Upper lobe of right lung (tissue), 1 donor: ENCODE data around the gene PRR33. TPM values are rescaled to one million over a fixed set of nuclear protein-coding genes. Genes with fewer than 3 reads are reported as not detected.

ENCODE experiments used
- ATAC-seq: fragments of 200-7000 bp; cut with Tn5 transposase; one replicate; pipeline ENCODE4 v1.9.1; 2020; ENCODE audit warnings: mild to moderate bottlenecking, moderate library complexity
- DNase-seq: peaks from one replicate; pipeline ENCODE4 v3.0.0-alpha.2; 2020
- H3K27ac ChIP-seq: fragments of 200-600 bp; one replicate; pipeline ENCODE4 v1.8.0; 2022
- H3K27me3 ChIP-seq: fragments of 200-600 bp; one replicate; pipeline ENCODE4 v1.8.0; 2022; ENCODE audit warnings: mild to moderate bottlenecking
- H3K36me3 ChIP-seq: fragments of 200-600 bp; one replicate; pipeline ENCODE4 v1.8.0; 2022
- H3K4me1 ChIP-seq: fragments of 200-600 bp; one replicate; pipeline ENCODE4 v1.8.0; 2022
- H3K4me3 ChIP-seq: fragments of 200-600 bp; one replicate; pipeline ENCODE4 v1.8.0; 2022; ENCODE audit warnings: mild to moderate bottlenecking
- H3K9me3 ChIP-seq: fragments of 200-600 bp; one replicate; pipeline ENCODE4 v1.8.0; 2022
- CTCF ChIP-seq: fragments of 200-600 bp; IDR thresholded peaks from one replicate; pipeline ENCODE4 v1.8.0; 2022; ENCODE audit warnings: antibody characterized with exemption
- intact Hi-C: fragments of 100-400 bp; cut with DNase I; formaldehyde crosslinking; loops from one replicate; pipeline ENCODE4 v1.11.0; 2022
- total RNA-seq: library from RNA; stranded (reverse); fragmentation: NEBNext Ultra II Directional; extraction: Animal tissue kit (Norgen Biotek cat#: 25700); gene quantifications from one replicate; pipeline ENCODE4 v1.2.1, GENCODE V29; 2021
- donor health status: DM: no; HTN: yes; CAD: no; lungs with severe emphysema.

The PRR33 gene
- total RNA-seq, 1 donor from 2014 or later: not detected

GRCh38 chr11:1926156-1927025, 34.7 kb upstream of the PRR33 start:
- Histone ChIP-seq H3K27me3 (no peaks in the 10 kb centered on the region), H3K4me1 (no peaks in the 10 kb centered on the region), H3K36me3 (no peaks in the 10 kb centered on the region), H3K27ac (no peak overlapping the region), H3K4me3 (no peak overlapping the region), H3K9me3 (no peaks in the 10 kb centered on the region)
- ATAC-seq (no peak), DNase-seq (no peak)
- intact Hi-C loops: no loop called here
- TF ChIP-seq CTCF: no peak

- H3K27me3 ChIP-seq: no peaks in the 10 kb centered on the region
- H3K4me3 ChIP-seq: no peak overlapping the region
- DNase-seq: no peak
- intact Hi-C loops: no loop called here
- TF ChIP-seq CTCF: no peak
- H3K4me1 ChIP-seq: no peaks in the 10 kb centered on the region
- H3K27ac ChIP-seq: no peak overlapping the region
- H3K36me3 ChIP-seq: no peaks in the 10 kb centered on the region
- no peak for ATAC-seq
- no peaks in the 10 kb centered on the region for H3K9me3 ChIP-seq
Measured at GRCh38 chr11:1925373-1926155, 33.9 kb upstream of the PRR33 start.

DNA sequence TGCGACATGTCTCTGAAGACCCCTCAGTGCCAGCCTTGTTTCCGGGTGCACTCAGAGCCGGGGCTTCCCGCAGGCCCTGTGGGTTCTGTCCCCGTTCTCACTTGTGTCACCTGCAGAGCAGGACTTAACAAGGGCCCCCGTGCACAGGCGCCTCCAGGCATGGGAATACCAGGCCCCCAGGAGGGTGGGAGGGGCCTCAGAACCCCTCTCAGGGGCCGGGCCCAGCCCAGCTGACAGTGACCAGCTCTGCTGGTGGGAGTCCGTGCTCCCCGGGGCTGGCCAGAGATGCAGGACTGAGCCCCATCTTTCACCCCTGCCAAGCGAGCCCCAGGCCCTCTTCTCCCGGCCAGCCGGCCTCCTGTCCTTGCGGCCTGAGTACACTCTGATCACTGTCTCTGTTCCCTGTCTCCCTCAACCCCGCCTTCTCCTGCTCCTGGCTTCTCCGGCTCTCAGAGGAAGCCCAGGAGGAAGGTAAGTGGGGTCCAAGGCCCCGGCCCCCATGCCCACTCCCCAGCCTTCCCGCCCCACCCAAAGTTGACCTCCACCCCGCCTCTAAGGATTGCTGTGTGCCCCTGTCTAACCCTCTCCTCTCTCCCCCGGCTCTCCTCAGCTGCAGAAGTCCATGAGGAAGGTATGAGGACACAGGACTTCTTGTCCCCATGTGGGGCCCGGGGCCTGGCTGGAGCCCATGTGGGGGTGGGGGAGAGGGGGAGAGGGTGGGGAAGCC, 33.1 kb upstream of the PRR33 start:
- no peak for TF ChIP-seq CTCF
- Histone ChIP-seq H3K4me1 (no peaks in the 10 kb centered on the region), H3K27ac (no peak overlapping the region), H3K27me3 (no peaks in the 10 kb centered on the region), H3K36me3 (no peaks in the 10 kb centered on the region), H3K9me3 (no peaks in the 10 kb centered on the region), H3K4me3 (no peak overlapping the region)
- intact Hi-C loops: no loop called here
- DNase-seq (no peak), ATAC-seq (no peak)

GRCh38 chr11:1924181-1924580, 32.5 kb upstream of the PRR33 start:
- no peak for ATAC-seq
- intact Hi-C loops: no loop called here
- DNase-seq: no peak
- no peak overlapping the region for H3K27ac ChIP-seq
- no peaks in the 10 kb centered on the region for H3K36me3 ChIP-seq
- no peaks in the 10 kb centered on the region for H3K9me3 ChIP-seq
- no peak overlapping the region for H3K4me3 ChIP-seq
- H3K27me3 ChIP-seq: no peaks in the 10 kb centered on the region
- no peaks in the 10 kb centered on the region for H3K4me1 ChIP-seq
- no peak for TF ChIP-seq CTCF

GRCh38 chr11:1923201-1923956, 31.7 kb upstream of the PRR33 start:
- ATAC-seq (no peak), DNase-seq (no peak)
- H3K4me1 ChIP-seq: no peaks in the 10 kb centered on the region
- no peak for TF ChIP-seq CTCF
- no peaks in the 10 kb centered on the region for H3K9me3 ChIP-seq
- H3K36me3 ChIP-seq: no peaks in the 10 kb centered on the region
- H3K27ac ChIP-seq: no peak overlapping the region
- no peak overlapping the region for H3K4me3 ChIP-seq
- no peaks in the 10 kb centered on the region for H3K27me3 ChIP-seq
- intact Hi-C loops: no loop called here
